Fibroblast of mammary gland (primary cell): ENCODE results near the gene RUNDC1.

Source experiments
- DNase-seq: peaks from one replicate; pipeline ENCODE4 v3.0.0-alpha.2; 2010; ENCODE audit warnings: low read depth
- H3K4me3 ChIP-seq: 2 replicates; pipeline ENCODE4 v1.5.1; 2011; ENCODE audit warnings: low read depth, mild to moderate bottlenecking, low read length, moderate library complexity; ENCODE audit not compliant: control insufficient read depth
- CTCF ChIP-seq: conservative IDR thresholded peaks from 2 replicates; pipeline ENCODE4 v1.5.1; 2011; ENCODE audit warnings: low read depth, low read length, inconsistent platforms; ENCODE audit not compliant: control insufficient read depth, insufficient read depth

RUNDC1 gene

GRCh38 chr17:43014649-43015542 lies 34.5 kb downstream of the RUNDC1 start:
- H3K4me3 ChIP-seq: no peak overlapping the region
- no peak for TF ChIP-seq CTCF
- no peak for DNase-seq

GRCh38 chr17:43015579-43015978 lies 35.2 kb downstream of the RUNDC1 start:
- no peak overlapping the region for H3K4me3 ChIP-seq
- DNase-seq: peak; percentile 28
- TF ChIP-seq CTCF: no peak

- no peak for DNase-seq
- TF ChIP-seq CTCF: no peak
- H3K4me3 ChIP-seq: no peak overlapping the region
Measured at GRCh38 chr17:43016216-43016615, 35.9 kb downstream of the RUNDC1 start.

GRCh38 chr17:43018008-43018853 lies 37.9 kb downstream of the RUNDC1 start:
- DNase-seq: no peak
- H3K4me3 ChIP-seq: no peak overlapping the region
- no peak for TF ChIP-seq CTCF

- H3K4me3 ChIP-seq: no peak overlapping the region
- no peak for TF ChIP-seq CTCF
- DNase-seq: peak; percentile 22
Measured at GRCh38 chr17:43018932-43019331, 38.6 kb downstream of the RUNDC1 start.

- H3K4me3 ChIP-seq: peak overlapping the region; percentile 93
- TF ChIP-seq CTCF: no peak
- DNase-seq: peak; percentile 50
Measured at GRCh38 chr17:43019418-43019817, 39.1 kb downstream of the RUNDC1 start.
